ENCODE data around the gene TBC1D10B. TPM values are rescaled to one million over a fixed set of nuclear protein-coding genes. Genes with fewer than 3 reads are reported as not detected.

Gene TBC1D10B
- total and polyA plus RNA-seq, 9 donors: 18.4 to 46.9 (median 35.2) TPM

DNA sequence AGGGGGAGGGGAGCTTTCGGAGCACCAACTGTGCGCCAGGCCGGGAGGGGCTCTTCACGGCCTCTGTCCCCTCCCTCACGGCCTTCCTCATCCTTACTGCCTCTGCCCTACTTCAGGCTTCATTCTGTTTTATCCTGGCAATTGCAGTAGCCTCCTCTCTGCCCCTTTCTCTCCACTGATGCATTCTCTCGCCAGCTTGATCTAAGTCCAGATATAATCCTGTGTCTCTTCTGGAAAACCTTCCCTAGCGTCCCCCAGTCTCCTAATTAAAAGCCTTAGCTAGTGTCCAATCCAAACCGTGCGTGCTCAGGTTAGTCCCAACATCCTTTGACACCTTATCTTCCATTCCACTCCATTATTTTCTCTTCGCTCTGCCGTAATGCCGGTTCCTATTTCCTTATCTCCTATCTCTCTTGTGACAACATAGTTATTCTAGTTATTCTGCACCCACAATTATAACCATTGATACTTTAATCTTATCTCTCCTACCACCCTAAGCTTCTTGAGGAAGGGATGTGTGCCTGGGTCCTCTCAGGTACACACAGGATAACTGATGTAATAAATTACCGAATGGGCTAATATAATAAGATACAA, 25.8 kb upstream of the TBC1D10B start:
- Histone ChIP-seq H3K4me3 (peak overlapping the region; percentile 78), H3K27ac (no peak overlapping the region), H3K36me3 (no peaks in the 10 kb centered on the region), H3K4me1 (ENCODE audit: insufficient read depth) (peaks cover 2% of the 10 kb centered on the region), H3K9me3 (no peaks in the 10 kb centered on the region), H3K27me3 (no peaks in the 10 kb centered on the region)
- 14 to 15% (median 15%) methylated on average over 13 of the region's 13 CpGs for WGBS, 3 donors
- no peak for DNase-seq
- intact Hi-C loops (cut with DNase I): loop anchor here in 1 of 4 donors (10.0 kb wide), 1 partner anchor 301 kb away; the partner anchor contains the start of genes TBX6 and YPEL3
- TF ChIP-seq, protein P1, sequence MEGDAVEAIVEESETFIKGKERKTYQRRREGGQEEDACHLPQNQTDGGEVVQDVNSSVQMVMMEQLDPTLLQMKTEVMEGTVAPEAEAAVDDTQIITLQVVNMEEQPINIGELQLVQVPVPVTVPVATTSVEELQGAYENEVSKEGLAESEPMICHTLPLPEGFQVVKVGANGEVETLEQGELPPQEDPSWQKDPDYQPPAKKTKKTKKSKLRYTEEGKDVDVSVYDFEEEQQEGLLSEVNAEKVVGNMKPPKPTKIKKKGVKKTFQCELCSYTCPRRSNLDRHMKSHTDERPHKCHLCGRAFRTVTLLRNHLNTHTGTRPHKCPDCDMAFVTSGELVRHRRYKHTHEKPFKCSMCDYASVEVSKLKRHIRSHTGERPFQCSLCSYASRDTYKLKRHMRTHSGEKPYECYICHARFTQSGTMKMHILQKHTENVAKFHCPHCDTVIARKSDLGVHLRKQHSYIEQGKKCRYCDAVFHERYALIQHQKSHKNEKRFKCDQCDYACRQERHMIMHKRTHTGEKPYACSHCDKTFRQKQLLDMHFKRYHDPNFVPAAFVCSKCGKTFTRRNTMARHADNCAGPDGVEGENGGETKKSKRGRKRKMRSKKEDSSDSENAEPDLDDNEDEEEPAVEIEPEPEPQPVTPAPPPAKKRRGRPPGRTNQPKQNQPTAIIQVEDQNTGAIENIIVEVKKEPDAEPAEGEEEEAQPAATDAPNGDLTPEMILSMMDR (IDR thresholded peaks at IDR 0.05): no peak
- TF ChIP-seq POLR2A (IDR thresholded peaks at IDR 0.05): no peak

DNA sequence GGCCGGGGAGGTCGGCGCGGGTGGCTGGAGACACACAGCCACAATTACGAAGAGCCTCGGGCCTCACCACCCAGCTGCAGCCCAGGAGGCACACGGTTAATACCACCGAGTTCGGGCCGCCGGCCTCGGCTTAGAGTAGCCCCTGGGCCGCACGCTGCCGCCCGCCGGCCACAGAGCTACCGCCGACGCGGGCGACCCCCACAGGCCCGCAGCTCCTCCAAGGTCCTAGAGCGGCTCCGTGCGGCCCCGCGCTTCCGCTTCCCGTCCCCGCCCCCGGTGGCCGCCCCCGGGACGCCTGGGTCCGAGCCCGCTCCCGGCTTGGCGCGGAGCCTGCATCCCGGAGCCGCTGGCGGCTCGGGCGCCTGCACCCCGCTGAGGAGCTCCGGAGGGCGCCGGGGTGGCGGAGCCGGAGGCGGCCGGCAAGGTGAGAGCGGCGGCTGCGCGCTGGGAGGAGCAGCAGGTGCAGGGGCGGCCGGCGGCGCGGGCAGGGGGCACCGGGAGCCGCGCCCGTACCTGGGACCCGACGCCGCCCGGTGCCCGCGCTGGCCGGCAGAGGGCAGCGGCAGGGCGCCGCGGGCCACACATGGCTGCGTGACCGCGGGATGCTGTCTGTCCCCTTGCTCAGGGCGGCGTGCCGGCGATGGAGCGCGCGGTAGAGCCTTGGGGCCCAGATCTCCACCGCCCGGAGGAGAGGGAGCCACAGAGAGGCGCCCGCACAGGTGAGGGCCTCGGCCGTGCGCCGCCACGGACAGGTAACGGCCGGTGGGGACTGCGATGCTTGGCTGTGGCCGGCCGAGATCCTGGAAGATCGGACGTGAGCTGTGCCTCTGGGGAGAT, 25.1 kb upstream of the TBC1D10B start, which contains the start of gene ZNF48:
Gene ZNF48 (plus strand): TSS at position 266 of the 837 bp plus-strand sequence. CDS start 375 bp downstream, at position 641.
- WGBS, 3 donors: 0% methylated on average over 14 to 103 of the region's 103 CpGs
- H3K36me3 ChIP-seq: no peaks in the 10 kb centered on the region
- peak; percentile 82 to 92 (median 84) for DNase-seq
- peaks cover 2% of the 10 kb centered on the region for H3K4me1 ChIP-seq (ENCODE audit: insufficient read depth)
- intact Hi-C loops (cut with DNase I): loop anchor here in 1 of 4 donors (10.0 kb wide), 1 partner anchor 301 kb away; the partner anchor contains the start of genes TBX6 and YPEL3
- H3K4me3 ChIP-seq: peak within 1 kb of the TSS; percentile 78
- TF ChIP-seq, protein P1 (IDR thresholded peaks at IDR 0.05): peak; percentile 5 to 61 (median 8)
- TF ChIP-seq EP300 (IDR thresholded peaks at IDR 0.05) (no peak), POLR2A (IDR thresholded peaks at IDR 0.05) (no peak)
- no peaks in the 10 kb centered on the region for H3K9me3 ChIP-seq
- no peaks in the 10 kb centered on the region for H3K27me3 ChIP-seq
- no peak within 1 kb of the TSS for H3K27ac ChIP-seq

DNA sequence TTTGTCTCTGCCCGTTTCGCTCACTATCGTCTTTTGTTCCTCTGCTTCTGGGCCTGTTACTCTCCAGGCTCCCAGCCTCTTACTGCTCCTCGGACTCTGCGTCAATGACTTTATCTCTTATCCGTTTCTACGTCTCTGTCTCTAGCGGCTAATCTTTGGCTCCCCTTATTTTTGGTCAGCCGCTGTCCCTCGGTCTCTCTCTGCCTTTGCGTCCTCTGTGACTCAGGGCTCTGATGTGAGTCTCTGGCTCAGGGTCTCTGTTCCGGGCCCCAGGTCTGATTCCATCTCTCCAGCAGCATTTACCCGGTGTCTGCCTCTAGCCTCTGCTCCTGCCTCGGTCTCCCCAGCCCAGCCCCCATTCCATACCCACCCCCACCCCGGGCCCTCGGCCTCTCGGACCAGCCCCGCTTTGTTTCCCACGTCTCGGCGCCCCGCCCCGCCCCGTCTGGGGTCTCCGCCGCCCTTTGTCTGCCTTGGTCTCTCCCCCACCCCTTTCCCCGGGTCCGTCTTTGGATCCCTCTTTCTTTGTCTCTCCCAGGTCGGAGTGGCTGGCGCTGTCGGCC, 24.4 kb upstream of the TBC1D10B start:
- Histone ChIP-seq H3K9me3 (no peaks in the 10 kb centered on the region), H3K4me3 (peak overlapping the region; percentile 78), H3K36me3 (no peaks in the 10 kb centered on the region), H3K4me1 (ENCODE audit: insufficient read depth) (peaks cover 2% of the 10 kb centered on the region), H3K27ac (no peak overlapping the region), H3K27me3 (no peaks in the 10 kb centered on the region)
- intact Hi-C loops (cut with DNase I): loop anchor here in 1 of 4 donors (10.0 kb wide), 1 partner anchor 300 kb away; the partner anchor contains the start of genes TBX6 and YPEL3
- 1 to 3% (median 2%) methylated on average over 28 to 31 of the region's 31 CpGs for WGBS, 3 donors
- no peak for DNase-seq
- TF ChIP-seq POLR2A (IDR thresholded peaks at IDR 0.05): no peak
- no peak for TF ChIP-seq EP300 (IDR thresholded peaks at IDR 0.05)
- TF ChIP-seq, protein P1 (IDR thresholded peaks at IDR 0.05): no peak

DNA sequence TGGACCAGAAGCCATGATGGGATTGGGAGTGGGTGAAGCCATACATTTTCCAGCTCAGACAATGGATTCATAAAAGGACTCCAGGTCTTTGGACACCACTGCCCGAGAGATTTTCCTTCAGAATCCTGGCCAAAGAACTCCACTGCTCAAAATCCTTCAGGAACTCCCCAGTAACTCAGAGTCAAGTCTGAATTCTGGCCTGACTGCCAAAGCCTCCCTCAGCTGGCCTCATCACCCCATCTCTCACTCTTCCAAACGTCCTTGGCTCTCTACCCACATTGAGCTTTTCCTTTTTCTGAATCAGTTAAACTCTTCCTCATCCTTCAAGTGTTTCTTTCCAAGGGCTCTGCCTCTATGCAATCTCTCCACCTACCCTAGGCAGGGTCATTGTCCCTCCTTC, 13.2 kb upstream of the TBC1D10B start:
- Histone ChIP-seq H3K9me3 (no peaks in the 10 kb centered on the region), H3K27me3 (no peaks in the 10 kb centered on the region), H3K27ac (peak overlapping the region in 1 of 2 donors; percentile 21), H3K4me1 (ENCODE audit: insufficient read depth) (peaks cover 4% of the 10 kb centered on the region), H3K36me3 (no peaks in the 10 kb centered on the region), H3K4me3 (no peak overlapping the region)
- WGBS, 3 donors: 2 to 15% (median 13%) methylated on average over 2 of the region's 2 CpGs
- TF ChIP-seq POLR2A (IDR thresholded peaks at IDR 0.05): no peak
- no peak for TF ChIP-seq EP300 (IDR thresholded peaks at IDR 0.05)
- TF ChIP-seq, protein P1 (IDR thresholded peaks at IDR 0.05): no peak
- intact Hi-C loops (cut with DNase I): no loop called here
- no peak for DNase-seq

Measured in ovary (tissue), 9 donors.